ENCODE measurements around the gene PAPOLA. TPM values are rescaled to one million over a fixed set of nuclear protein-coding genes. Genes with fewer than 3 reads are reported as not detected.

PAPOLA gene
- 55.8 and 65.9 TPM in 2 replicates for total RNA-seq

GRCh38 chr14:96501740-96502620, at the start of gene PAPOLA:
Gene PAPOLA, plus strand, starts transcription at chr14:96502382. Its CDS starts 211 bp downstream, at chr14:96502593.

Other genes starting within 250 kb of the PAPOLA start
- gene BDKRB1, start 246.2 kb upstream of the PAPOLA start, total RNA-seq = 6.2 and 8.7 TPM in 2 replicates
- 7.9 and 9.1 TPM in 2 replicates for gene ATG2B, start 139.0 kb upstream of the PAPOLA start, total RNA-seq
- gene GSKIP, start 138.9 kb upstream of the PAPOLA start, total RNA-seq = 31.0 and 31.1 TPM in 2 replicates
- gene AK7, start 110.3 kb upstream of the PAPOLA start, total RNA-seq = 0.47 and 0.91 TPM in 2 replicates

Measured in hair follicular keratinocyte (primary cell).